Panc1 (cell line): ENCODE results near the gene ANKH. TPM values are rescaled to one million over a fixed set of nuclear protein-coding genes. Genes with fewer than 3 reads are reported as not detected.

ENCODE experiments used
- ATAC-seq: fragments of 200-7000 bp; cut with Tn5 transposase; 2 replicates; pipeline ENCODE4 v1.9.1; 2020; ENCODE audit warnings: mild to moderate bottlenecking, moderate library complexity
- BruUV-seq: library from RNA; stranded (reverse); fragments of 400-500 nt; replicated peaks from 2 replicates; lab custom pipeline; 2021; lab: Mats Ljungman, UMichigan
- CTCF ChIA-PET: fragments of 300-600 bp; sonication (Branson Sonifier 250); formaldehyde crosslinking; loops from one replicate; lab custom pipeline; 2022; ENCODE audit warnings: antibody characterized with exemption; lab: Charles Lee
- POLR2A ChIA-PET: fragments of 300-600 bp; sonication (Branson Sonifier 250); formaldehyde crosslinking; loops from one replicate; lab custom pipeline; 2022; ENCODE audit warnings: antibody characterized with exemption; lab: Charles Lee
- DNase-seq: peaks from one replicate; pipeline ENCODE4 v3.0.0-alpha.2; 2010; ENCODE audit warnings: low read depth, low spot score
- H3K27ac ChIP-seq: 2 replicates; pipeline ENCODE4 v1.5.1; 2011; ENCODE audit warnings: mild to moderate bottlenecking, low read length, inconsistent platforms
- H3K27me3 ChIP-seq: fragments of 200-500 bp; sonication (Bioruptor generic); 2 replicates; pipeline ENCODE4 v1.6.0; 2014; ENCODE audit warnings: low read length, inconsistent platforms; ENCODE audit not compliant: control insufficient read depth, insufficient read depth
- H3K36me3 ChIP-seq: fragments of 200-500 bp; sonication (Bioruptor generic); 2 replicates; pipeline ENCODE4 v1.5.1; 2014; ENCODE audit warnings: inconsistent platforms, mild to moderate bottlenecking, low read length, moderate library complexity; ENCODE audit not compliant: control insufficient read depth, insufficient read depth
- H3K4me1 ChIP-seq: 2 replicates; pipeline ENCODE4 v1.5.1; 2011; ENCODE audit warnings: inconsistent platforms, mild to moderate bottlenecking, low read length, moderate library complexity; ENCODE audit not compliant: control insufficient read depth, insufficient read depth
- H3K4me3 ChIP-seq, 2 experiments: 2 replicates each; pipeline ENCODE4 v1.5.1; 2011 to 2012; ENCODE audit warnings: low read depth in 2 of 2, low read length in 2 of 2, mild to moderate bottlenecking in 2 of 2, inconsistent platforms in 1 of 2, moderate library complexity in 1 of 2
- H3K9me3 ChIP-seq: fragments of 200-500 bp; sonication (Bioruptor generic); 2 replicates; pipeline ENCODE4 v1.5.1; 2014; ENCODE audit warnings: low read depth, mild to moderate bottlenecking, inconsistent platforms, low read length, moderate library complexity; ENCODE audit not compliant: control insufficient read depth, insufficient read depth
- CTCF ChIP-seq: fragments of 450-650 bp; IDR thresholded peaks from 2 replicates; pipeline ENCODE4 v1.5.1; 2017; ENCODE audit warnings: mild to moderate bottlenecking
- POLR2AphosphoS5 ChIP-seq: IDR thresholded peaks from 2 replicates; pipeline ENCODE4 v1.6.1; 2012; ENCODE audit warnings: mild to moderate bottlenecking, low read depth, low read length, moderate library complexity
- REST ChIP-seq, 2 experiments: IDR thresholded peaks; 2 replicates each; pipeline ENCODE4 v1.6.1; 2011 to 2012; ENCODE audit warnings: low read depth in 2 of 2, control low read depth in 1 of 2, low read length in 1 of 2, mild to moderate bottlenecking in 1 of 2, moderate library complexity in 1 of 2; ENCODE audit not compliant: insufficient read depth in 1 of 2
- SIN3A ChIP-seq: IDR thresholded peaks from 2 replicates; pipeline ENCODE4 v1.6.1; 2012; ENCODE audit warnings: low read depth, mild to moderate bottlenecking, low read length, moderate library complexity, borderline replicate concordance; ENCODE audit not compliant: insufficient read depth
- TCF7L2 ChIP-seq: IDR thresholded peaks from 2 replicates; pipeline ENCODE4 v1.6.1; 2011; ENCODE audit warnings: mild to moderate bottlenecking, low read depth, low read length, inconsistent platforms
- in situ Hi-C: cut with HindIII; loops from 2 replicates; pipeline ENCODE4 v1.10.0; 2016; ENCODE audit warnings: low sequenced_read_pairs, low pct_unique_long_range_greater_than_20kb
- intact Hi-C: fragments of 100-400 bp; cut with micrococcal nuclease; formaldehyde crosslinking; loops from one replicate; pipeline ENCODE4 v1.10.0; 2022; ENCODE audit not compliant: unreplicated experiment
- total RNA-seq: library from RNA; stranded (reverse); gene quantifications from one replicate; pipeline ENCODE4 v1.2.1, GENCODE V29; 2021; ENCODE audit not compliant: unreplicated experiment

The ANKH gene
- total RNA-seq, 1 experiment from 2014 or later = 11.2 TPM

DNA sequence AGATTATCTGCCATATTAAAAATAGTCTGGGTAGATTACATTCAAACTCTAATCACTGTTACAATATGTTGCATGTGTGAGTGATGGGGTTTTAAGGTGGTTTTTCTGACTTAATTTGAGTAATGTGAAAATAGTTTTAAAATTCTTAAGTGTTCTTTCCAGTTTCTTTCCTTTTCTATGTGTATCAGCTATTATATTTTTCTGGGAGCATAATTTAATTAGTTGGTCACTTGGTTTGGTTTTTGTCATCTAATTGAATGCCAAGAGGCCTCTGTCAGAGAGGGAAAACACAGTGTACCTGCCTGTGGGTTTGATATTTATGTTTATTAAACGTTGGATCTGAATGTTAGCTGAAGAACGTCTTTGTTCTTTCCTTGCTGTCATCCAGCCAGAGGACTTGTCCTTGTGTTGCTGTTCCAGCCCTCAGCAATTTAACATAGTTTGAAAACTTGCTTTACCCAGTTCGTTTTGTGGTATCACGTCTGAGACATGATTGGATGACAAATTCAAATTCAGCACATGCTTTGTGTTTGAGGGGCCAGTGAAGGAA is 187.6 kb downstream of the ANKH start:
- in situ Hi-C loops = no loop called here
- TF ChIP-seq REST (IDR thresholded peaks at IDR 0.05; ENCODE audit: insufficient read depth in 1 of 2, low read depth in 2 of 2, low read length in 1 of 2) = no peak
- TF ChIP-seq SIN3A = no peak
- TF ChIP-seq CTCF = no peak
- no peak for TF ChIP-seq POLR2AphosphoS5
- no peak for TF ChIP-seq TCF7L2

DNA sequence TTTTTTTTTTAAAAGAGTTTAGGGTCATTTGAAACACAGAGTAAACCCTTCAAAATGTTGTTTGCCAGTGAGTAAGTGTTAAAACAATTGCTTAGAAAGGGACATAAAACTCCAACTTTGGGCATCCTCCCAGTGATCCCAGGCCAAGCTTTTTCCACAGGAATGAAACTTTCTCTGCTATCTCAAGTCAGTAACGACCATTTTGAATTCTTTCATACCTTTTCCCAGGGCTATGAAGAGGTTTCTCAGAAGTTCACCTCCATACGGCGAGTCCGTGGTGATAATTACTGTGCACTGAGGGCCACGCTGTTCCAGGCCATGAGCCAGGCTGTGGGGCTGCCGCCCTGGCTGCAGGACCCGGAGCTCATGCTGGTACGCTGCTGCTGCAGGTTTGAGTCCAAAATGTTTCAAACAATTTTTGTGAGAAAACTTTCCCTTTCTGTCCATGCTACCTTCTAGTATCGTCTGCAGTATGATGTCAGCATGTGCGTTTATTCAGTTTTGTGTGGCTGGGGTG is 190.3 kb downstream of the ANKH start:
- ChIA-PET POLR2A (no interaction called here), CTCF (interaction anchor here (0.6 kb wide), 1 partner anchor 171 kb away, joined by 4 read pairs; no protein-coding TSS in a partner anchor)
- no TSS peak for BruUV-seq
- Histone ChIP-seq H3K36me3 (peaks cover 12% of the 10 kb centered on the region), H3K27me3 (no peaks in the 10 kb centered on the region), H3K27ac (no peak overlapping the region), H3K9me3 (no peaks in the 10 kb centered on the region), H3K4me1 (no peaks in the 10 kb centered on the region; the same call in 1 of the 2 replicates), H3K4me3 (no peak overlapping the region)
- in situ Hi-C loops (no loop called here), intact Hi-C loops (no loop called here)
- ATAC-seq (no peak), DNase-seq (no peak)
- TF ChIP-seq SIN3A (no peak), REST (IDR thresholded peaks at IDR 0.05; ENCODE audit: insufficient read depth in 1 of 2, low read depth in 2 of 2, low read length in 1 of 2) (no peak), TCF7L2 (no peak)

More for the DNA sequence above, 187.6 kb downstream of the ANKH start:
- Histone ChIP-seq H3K4me1 (no peaks in the 10 kb centered on the region; the same call in 1 of the 2 replicates), H3K27ac (no peak overlapping the region), H3K27me3 (no peaks in the 10 kb centered on the region), H3K4me3 (no peak overlapping the region), H3K36me3 (peaks cover 28% of the 10 kb centered on the region), H3K9me3 (no peaks in the 10 kb centered on the region)
- ATAC-seq = no peak
- CTCF ChIA-PET = no interaction called here
- POLR2A ChIA-PET = no interaction called here
- no peak for DNase-seq
- no TSS peak for BruUV-seq
- intact Hi-C loops = no loop called here
